Lower leg skin (tissue), 3 donors: ENCODE results near the gene CYREN.

Source experiments
- CTCF ChIP-seq, 3 donors: fragments of 450-650 bp; IDR thresholded peaks; one replicate each; pipeline ENCODE4 v1.5.1; 2016; ENCODE audit warnings: antibody characterized with exemption in 3 of 3, mild to moderate bottlenecking in 3 of 3, moderate library complexity in 2 of 3
- POLR2A ChIP-seq, 2 donors: fragments of 450-650 bp; IDR thresholded peaks; one replicate each; pipeline ENCODE4 v1.6.1; 2016 to 2017; ENCODE audit warnings: antibody characterized with exemption in 2 of 2, mild to moderate bottlenecking in 1 of 2, moderate library complexity in 1 of 2

GRCh38 chr7:135162382-135163001 is 8.0 kb downstream of the CYREN start:
- TF ChIP-seq CTCF (IDR thresholded peaks at IDR 0.05), result no peak
- TF ChIP-seq POLR2A (IDR thresholded peaks at IDR 0.05), result no peak
